ENCODE results near the gene POLR2H. TPM values are rescaled to one million over a fixed set of nuclear protein-coding genes. Genes with fewer than 3 reads are reported as not detected.

The POLR2H gene
- total and polyA plus RNA-seq, 2 of the 4 experiments (the other 2 are of a cell fraction) = 47.7 to 130 TPM

DNA sequence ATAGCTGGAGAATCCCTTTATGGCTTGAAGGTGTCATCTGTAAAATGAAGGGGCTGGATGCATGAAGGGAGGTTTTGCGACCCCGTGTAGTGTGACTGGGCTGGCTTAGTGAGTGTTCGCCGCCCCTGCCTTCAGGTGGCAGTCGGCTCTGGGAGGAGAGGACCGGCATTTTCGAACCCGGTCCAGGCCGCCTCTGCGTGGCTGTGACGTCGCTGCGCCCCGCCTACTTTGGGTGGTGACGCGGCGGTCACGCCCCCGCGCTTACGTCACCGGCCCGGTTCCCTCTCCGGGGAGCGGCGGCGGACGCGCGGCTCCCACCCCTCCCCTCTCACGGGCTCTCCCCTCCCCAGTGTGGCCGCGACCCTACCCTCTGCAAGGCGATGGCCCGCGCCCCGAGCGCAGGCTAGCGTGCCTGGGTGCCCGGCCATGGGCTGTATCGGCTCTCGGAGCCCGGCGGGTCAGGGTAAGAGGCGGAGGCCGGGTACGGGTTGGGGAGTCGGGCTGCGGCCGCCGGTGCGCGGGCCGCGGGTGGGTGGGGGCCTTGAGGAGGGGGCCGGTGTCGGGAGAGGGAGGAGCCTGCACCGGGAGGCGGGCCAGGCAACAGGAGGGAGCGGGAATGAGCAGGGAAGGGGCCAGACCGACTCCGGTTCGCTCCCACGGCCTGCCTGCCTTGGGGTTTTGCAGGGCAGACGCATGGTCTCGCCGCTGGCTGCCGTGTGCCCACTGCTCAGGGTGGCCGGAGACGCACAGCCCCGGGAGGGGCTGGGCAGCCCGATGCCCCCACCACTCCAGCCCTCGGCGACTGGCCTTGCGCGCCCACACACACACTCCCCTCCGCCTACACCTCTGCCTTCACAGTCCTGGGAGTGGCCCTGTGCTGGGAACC, 25.6 kb upstream of the POLR2H start:
- H3K27ac ChIP-seq (ENCODE audit: insufficient read depth, low read length) = peak overlapping the region; percentile 96
- H4K20me1 ChIP-seq (ENCODE audit: insufficient read depth, low read length) = peaks cover 65% of the 10 kb centered on the region
- peaks cover 23 to 89% of the 10 kb centered on the region in 2 experiments for H3K79me1 ChIP-seq (ENCODE audit: low read depth in 1 of 2, low read length in 2 of 2)
- H3K4ac ChIP-seq (ENCODE audit: low read depth, low read length) = peak overlapping the region; percentile 67
- POLR2A ChIA-PET (ENCODE audit: unreplicated experiment) = no interaction called here
- peak overlapping the region; percentile 86 for H2AK5ac ChIP-seq (ENCODE audit: low read depth, low read length)
- intact Hi-C loops (cut with micrococcal nuclease) (no loop called here), dilution Hi-C loops (cut with HindIII; ENCODE audit: low sequenced_read_pairs, unreplicated experiment) (no loop called here), in situ Hi-C loops (cut with MboI; ENCODE audit: low sequenced_read_pairs) (no loop called here)
- H3K9me3 ChIP-seq (ENCODE audit: control insufficient read depth, insufficient read depth, low read length) = no peaks in the 10 kb centered on the region
- H2BK15ac ChIP-seq (ENCODE audit: low read depth, low read length) = no peak overlapping the region
- H3K4me1 ChIP-seq (ENCODE audit: control insufficient read depth, insufficient read depth, low read length) = peaks cover 43% of the 10 kb centered on the region
- peak overlapping the region; percentile 36; the same call in 1 of the 2 replicates for H3K56ac ChIP-seq (ENCODE audit: extremely low read depth, insufficient read depth, low read length)
- peak overlapping the region; percentile 88 for H3K4me2 ChIP-seq (ENCODE audit: low read depth, low read length)
- H2AFZ ChIP-seq (replicated peaks; ENCODE audit: low read length, poor library complexity) = peak overlapping the region; percentile 88
- peak overlapping the region; percentile 34 for H3K14ac ChIP-seq (replicated peaks; ENCODE audit: low read depth, low read length)
- no peaks in the 10 kb centered on the region for H3K27me3 ChIP-seq (ENCODE audit: control insufficient read depth, insufficient read depth, low read length)
- BruUV-seq (replicated peaks) = no TSS peak
- peaks cover 33% of the 10 kb centered on the region for H3K9me1 ChIP-seq (ENCODE audit: insufficient read depth, low read length)
- peaks cover 43% of the 10 kb centered on the region for H3K36me3 ChIP-seq (ENCODE audit: control insufficient read depth, insufficient read depth, low read length)
- DNase-seq (peak; percentile 78), ATAC-seq (ENCODE audit: low read depth) (peak; percentile 49)
- no peak overlapping the region for H3K18ac ChIP-seq (ENCODE audit: low read depth, low read length)
- peak overlapping the region; percentile 84 for H3K9ac ChIP-seq (ENCODE audit: low read depth, low read length)
- peak overlapping the region; percentile 39 for H3K23ac ChIP-seq (ENCODE audit: low read depth, low read length)
- H3K4me3 ChIP-seq (ENCODE audit: insufficient read depth, low read depth, low read length) = peak overlapping the region; percentile 91
- peak overlapping the region; percentile 40; the same call in 1 of the 2 replicates for H2BK120ac ChIP-seq (ENCODE audit: low read depth, low read length)
- 0% methylated on average over 23 of the region's 77 CpGs; no CpG with 5 or more reads in 1 of the 2 experiments for WGBS, 2 experiments (ENCODE audit: extremely low coverage in 2 of 2, insufficient read length in 1 of 2)
- no peak overlapping the region for H2BK20ac ChIP-seq (ENCODE audit: low read depth, low read length)
- H4K8ac ChIP-seq (ENCODE audit: low read depth in 2 of 2, low read length in 2 of 2) = peak overlapping the region; percentile 8 to 72; a peak in 2 of 4 replicates
- H4K5ac ChIP-seq (ENCODE audit: low read depth, low read length) = peak overlapping the region; percentile 37; the same call in 1 of the 2 replicates
- CTCF ChIA-PET = interaction anchor here (1.1 kb wide), 1 partner anchor 10 kb away, joined by 4 read pairs; no protein-coding TSS in a partner anchor
- H2AK9ac ChIP-seq (replicated peaks; ENCODE audit: low read depth, low read length, poor library complexity) = peak overlapping the region; percentile 92
- H4K91ac ChIP-seq (ENCODE audit: insufficient read depth, low read depth, low read length) = peak overlapping the region; percentile 60; the same call in 1 of the 2 replicates
- H2BK5ac ChIP-seq (ENCODE audit: low read depth, low read length, poor library complexity, severe bottlenecking) = peak overlapping the region; percentile 85
- TF ChIP-seq RCOR1 (IDR thresholded peaks at IDR 0.05; ENCODE audit: insufficient replicate concordance, low read length) (no peak), FOS (IDR thresholded peaks at IDR 0.05; ENCODE audit: low read depth, low read length) (peak; percentile 28; the same call in 1 of the 2 replicates), BHLHE40 (IDR thresholded peaks at IDR 0.05; ENCODE audit: low read depth, low read length) (no peak), MAFK (IDR thresholded peaks at IDR 0.05; ENCODE audit: low read depth, low read length) (no peak), MAZ (IDR thresholded peaks at IDR 0.05; ENCODE audit: borderline replicate concordance, low read depth, low read length) (no peak; the same call in 1 of the 2 replicates), MXI1 (IDR thresholded peaks at IDR 0.05; ENCODE audit: borderline replicate concordance, low read depth, low read length) (peak; percentile 66; the same call in 1 of the 2 replicates), SMC3 (IDR thresholded peaks at IDR 0.05; ENCODE audit: low read depth, low read length) (no peak), RAD21 (IDR thresholded peaks at IDR 0.05; ENCODE audit: low read length) (no peak), RFX5 (IDR thresholded peaks at IDR 0.05; ENCODE audit: low read depth, low read length) (no peak)
- TF ChIP-seq, protein P1, sequence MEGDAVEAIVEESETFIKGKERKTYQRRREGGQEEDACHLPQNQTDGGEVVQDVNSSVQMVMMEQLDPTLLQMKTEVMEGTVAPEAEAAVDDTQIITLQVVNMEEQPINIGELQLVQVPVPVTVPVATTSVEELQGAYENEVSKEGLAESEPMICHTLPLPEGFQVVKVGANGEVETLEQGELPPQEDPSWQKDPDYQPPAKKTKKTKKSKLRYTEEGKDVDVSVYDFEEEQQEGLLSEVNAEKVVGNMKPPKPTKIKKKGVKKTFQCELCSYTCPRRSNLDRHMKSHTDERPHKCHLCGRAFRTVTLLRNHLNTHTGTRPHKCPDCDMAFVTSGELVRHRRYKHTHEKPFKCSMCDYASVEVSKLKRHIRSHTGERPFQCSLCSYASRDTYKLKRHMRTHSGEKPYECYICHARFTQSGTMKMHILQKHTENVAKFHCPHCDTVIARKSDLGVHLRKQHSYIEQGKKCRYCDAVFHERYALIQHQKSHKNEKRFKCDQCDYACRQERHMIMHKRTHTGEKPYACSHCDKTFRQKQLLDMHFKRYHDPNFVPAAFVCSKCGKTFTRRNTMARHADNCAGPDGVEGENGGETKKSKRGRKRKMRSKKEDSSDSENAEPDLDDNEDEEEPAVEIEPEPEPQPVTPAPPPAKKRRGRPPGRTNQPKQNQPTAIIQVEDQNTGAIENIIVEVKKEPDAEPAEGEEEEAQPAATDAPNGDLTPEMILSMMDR (conservative IDR thresholded peaks at IDR 0.05; ENCODE audit: low read depth, low read length) = no peak
- TF ChIP-seq, protein P2, sequence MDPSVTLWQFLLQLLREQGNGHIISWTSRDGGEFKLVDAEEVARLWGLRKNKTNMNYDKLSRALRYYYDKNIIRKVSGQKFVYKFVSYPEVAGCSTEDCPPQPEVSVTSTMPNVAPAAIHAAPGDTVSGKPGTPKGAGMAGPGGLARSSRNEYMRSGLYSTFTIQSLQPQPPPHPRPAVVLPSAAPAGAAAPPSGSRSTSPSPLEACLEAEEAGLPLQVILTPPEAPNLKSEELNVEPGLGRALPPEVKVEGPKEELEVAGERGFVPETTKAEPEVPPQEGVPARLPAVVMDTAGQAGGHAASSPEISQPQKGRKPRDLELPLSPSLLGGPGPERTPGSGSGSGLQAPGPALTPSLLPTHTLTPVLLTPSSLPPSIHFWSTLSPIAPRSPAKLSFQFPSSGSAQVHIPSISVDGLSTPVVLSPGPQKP (IDR thresholded peaks at IDR 0.05; ENCODE audit: borderline replicate concordance, low read depth, low read length) = no peak
- TF ChIP-seq, protein P3, sequence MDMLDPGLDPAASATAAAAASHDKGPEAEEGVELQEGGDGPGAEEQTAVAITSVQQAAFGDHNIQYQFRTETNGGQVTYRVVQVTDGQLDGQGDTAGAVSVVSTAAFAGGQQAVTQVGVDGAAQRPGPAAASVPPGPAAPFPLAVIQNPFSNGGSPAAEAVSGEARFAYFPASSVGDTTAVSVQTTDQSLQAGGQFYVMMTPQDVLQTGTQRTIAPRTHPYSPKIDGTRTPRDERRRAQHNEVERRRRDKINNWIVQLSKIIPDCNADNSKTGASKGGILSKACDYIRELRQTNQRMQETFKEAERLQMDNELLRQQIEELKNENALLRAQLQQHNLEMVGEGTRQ (IDR thresholded peaks at IDR 0.05; ENCODE audit: low read depth, low read length) = peak; percentile 50; the same call in 1 of the 2 replicates

Data from IMR-90 (cell line).